IPS-18c (cell line): ENCODE data around the gene NAT8L.

ENCODE experiments used
- H3K4me3 ChIP-seq: 2 replicates; pipeline ENCODE4 v1.7.0; 2013; ENCODE audit warnings: low read depth, mild to moderate bottlenecking, low read length, moderate library complexity; ENCODE audit not compliant: insufficient read depth
- H3K9me3 ChIP-seq: one replicate; pipeline ENCODE4 v1.6.1; 2013; ENCODE audit warnings: mild to moderate bottlenecking, low read length, moderate library complexity; ENCODE audit not compliant: control insufficient read depth, insufficient read depth

The NAT8L gene

GRCh38 chr4:2069161-2069971, 10.2 kb downstream of the NAT8L start:
- H3K4me3 ChIP-seq = no peak overlapping the region
- H3K9me3 ChIP-seq = no peaks in the 10 kb centered on the region

- no peaks in the 10 kb centered on the region for H3K9me3 ChIP-seq
- no peak overlapping the region for H3K4me3 ChIP-seq
Measured at GRCh38 chr4:2069986-2070385, 10.9 kb downstream of the NAT8L start.

- Histone ChIP-seq H3K4me3 (no peak overlapping the region), H3K9me3 (no peaks in the 10 kb centered on the region)
Measured at GRCh38 chr4:2070421-2071251, 11.5 kb downstream of the NAT8L start.

GRCh38 chr4:2071252-2071911, 12.3 kb downstream of the NAT8L start:
- Histone ChIP-seq H3K4me3 (no peak overlapping the region), H3K9me3 (no peaks in the 10 kb centered on the region)

GRCh38 chr4:2071912-2072867, 13.1 kb downstream of the NAT8L start:
- H3K4me3 ChIP-seq = no peak overlapping the region

GRCh38 chr4:2072971-2073807, 14.1 kb downstream of the NAT8L start:
- no peak overlapping the region for H3K4me3 ChIP-seq
- H3K9me3 ChIP-seq = no peaks in the 10 kb centered on the region

More at GRCh38 chr4:2071912-2072867, 13.1 kb downstream of the NAT8L start:
- no peaks in the 10 kb centered on the region for H3K9me3 ChIP-seq

GRCh38 chr4:2073808-2074481, 14.8 kb downstream of the NAT8L start:
- Histone ChIP-seq H3K4me3 (no peak overlapping the region), H3K9me3 (no peaks in the 10 kb centered on the region)

- H3K4me3 ChIP-seq = no peak overlapping the region
- no peaks in the 10 kb centered on the region for H3K9me3 ChIP-seq
Measured at GRCh38 chr4:2074588-2074987, 15.5 kb downstream of the NAT8L start.

GRCh38 chr4:2075171-2075986, 16.3 kb downstream of the NAT8L start:
- Histone ChIP-seq H3K9me3 (no peaks in the 10 kb centered on the region), H3K4me3 (no peak overlapping the region)

- H3K4me3 ChIP-seq = no peak overlapping the region
- no peaks in the 10 kb centered on the region for H3K9me3 ChIP-seq
Measured at GRCh38 chr4:2075987-2076907, 17.1 kb downstream of the NAT8L start.

- Histone ChIP-seq H3K9me3 (no peaks in the 10 kb centered on the region), H3K4me3 (no peak overlapping the region)
Measured at GRCh38 chr4:2076908-2077536, 17.9 kb downstream of the NAT8L start.

GRCh38 chr4:2077537-2078460, 18.7 kb downstream of the NAT8L start:
- no peaks in the 10 kb centered on the region for H3K9me3 ChIP-seq
- no peak overlapping the region for H3K4me3 ChIP-seq

GRCh38 chr4:2078584-2078983, 19.5 kb downstream of the NAT8L start:
- H3K4me3 ChIP-seq = no peak overlapping the region
- no peaks in the 10 kb centered on the region for H3K9me3 ChIP-seq
